Kasumi-1 (cell line): ENCODE measurements around the gene SLC9A9.

Experiments used
- DNase-seq, 2 experiments: peaks; one replicate each; lab custom pipeline; 2025; lab: John Stamatoyannopoulos, UW

Gene SLC9A9

DNA sequence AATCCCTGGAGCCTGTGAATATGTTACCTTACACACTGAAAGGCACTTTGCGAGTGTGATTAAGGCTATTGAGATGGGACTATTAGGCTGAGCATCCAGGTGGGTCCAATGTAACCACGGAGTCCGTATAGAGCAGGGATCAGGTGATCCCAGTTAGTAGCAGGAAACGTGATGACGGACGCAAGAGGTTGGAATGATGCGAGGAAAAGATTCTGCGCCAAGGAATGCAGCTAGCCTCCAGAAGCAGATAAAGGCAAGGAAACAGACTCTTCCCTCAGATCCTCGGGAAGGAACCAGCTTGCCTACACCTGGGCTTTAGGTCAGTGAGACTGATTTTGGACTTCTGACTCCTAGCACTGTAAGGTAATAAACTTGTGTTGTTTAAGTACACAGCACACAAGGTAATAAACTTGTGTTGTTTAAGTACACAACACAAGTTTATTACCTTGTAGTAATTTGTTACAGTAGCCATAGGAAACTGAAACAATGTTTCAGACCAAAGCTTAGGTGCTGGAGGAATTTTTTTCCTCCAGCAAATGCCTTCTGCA lies 603.7 kb downstream of the SLC9A9 start:
- no peak for DNase-seq

DNA sequence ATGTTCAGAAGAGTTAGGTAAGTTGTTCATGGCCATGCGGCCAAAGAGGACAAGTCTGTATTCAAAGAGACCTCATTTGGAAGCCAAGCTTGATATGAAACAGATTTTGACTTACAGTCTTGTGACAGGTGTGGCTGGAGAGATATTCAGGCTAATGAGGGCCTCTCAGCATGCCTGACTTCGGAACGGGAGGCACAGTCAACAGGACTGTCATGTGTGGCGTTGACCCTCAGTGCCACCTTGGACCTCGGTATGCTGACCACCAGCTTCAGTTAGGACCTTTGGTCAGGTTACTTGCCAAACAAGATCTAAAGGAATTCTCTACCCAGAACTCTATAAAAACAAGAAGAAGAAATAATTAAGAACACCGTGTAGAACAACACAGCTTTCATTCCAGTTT lies 604.6 kb downstream of the SLC9A9 start:
- DNase-seq = no peak

DNA sequence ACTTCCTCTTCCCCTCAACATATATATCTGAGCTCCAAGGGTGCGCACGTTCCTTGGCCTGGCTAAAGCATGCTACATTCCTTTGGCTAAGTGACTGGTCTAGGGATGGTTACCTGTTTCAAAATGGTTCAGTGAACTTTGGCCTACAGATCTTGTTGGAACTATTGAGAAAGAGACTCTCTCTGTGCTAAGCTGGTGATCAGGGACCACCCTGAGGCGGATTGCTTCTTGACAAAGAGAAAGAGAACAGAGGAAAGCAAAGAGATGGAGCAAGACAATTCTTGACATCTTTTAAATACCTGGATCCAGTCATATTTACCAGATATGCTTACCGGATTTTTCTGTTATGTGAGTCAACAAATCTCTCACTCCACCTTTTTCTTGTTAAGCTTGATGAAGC lies 605.6 kb downstream of the SLC9A9 start:
- DNase-seq = no peak

DNA sequence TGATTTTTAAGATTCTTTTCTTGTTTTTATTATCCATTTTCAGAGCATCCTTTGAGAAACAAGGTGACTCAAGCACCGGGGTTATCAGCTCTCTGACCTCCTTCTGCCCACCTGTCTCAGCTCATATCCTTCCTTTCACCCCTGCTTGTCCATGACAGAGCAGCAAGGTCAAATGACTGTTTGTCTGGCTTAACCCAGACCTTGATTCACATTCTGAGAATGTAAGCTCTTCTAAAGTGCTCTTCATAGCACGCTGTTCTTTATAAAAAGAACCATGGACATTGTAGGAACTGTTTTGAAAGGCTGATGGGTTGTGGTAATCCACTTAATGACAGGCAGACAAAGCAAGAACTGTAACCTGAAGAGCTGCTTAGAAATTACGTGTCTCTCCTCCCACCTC lies 606.2 kb downstream of the SLC9A9 start:
- no peak for DNase-seq

DNA sequence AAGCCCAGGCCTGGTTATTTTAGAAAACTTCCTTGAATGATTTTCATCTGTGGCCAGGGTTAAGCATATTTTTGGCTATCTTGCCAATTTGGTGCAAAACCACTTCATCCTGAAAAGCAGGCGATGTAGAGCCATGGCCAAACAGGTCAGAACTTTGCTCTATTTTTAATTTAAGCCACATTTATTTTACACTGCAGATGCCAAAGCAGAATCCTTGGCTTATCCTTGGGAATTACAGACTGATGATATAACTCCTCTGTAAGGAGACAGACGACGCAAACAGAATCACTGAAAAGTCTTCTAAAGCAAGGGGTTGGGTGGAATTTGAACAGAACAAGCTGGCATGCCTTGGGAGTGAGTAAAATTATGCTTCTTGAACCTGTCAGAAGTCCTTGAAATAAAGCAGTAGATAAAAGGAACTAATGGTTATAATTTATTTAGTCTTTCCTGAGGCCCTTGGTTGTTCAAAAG lies 606.8 kb downstream of the SLC9A9 start:
- DNase-seq = no peak

DNA sequence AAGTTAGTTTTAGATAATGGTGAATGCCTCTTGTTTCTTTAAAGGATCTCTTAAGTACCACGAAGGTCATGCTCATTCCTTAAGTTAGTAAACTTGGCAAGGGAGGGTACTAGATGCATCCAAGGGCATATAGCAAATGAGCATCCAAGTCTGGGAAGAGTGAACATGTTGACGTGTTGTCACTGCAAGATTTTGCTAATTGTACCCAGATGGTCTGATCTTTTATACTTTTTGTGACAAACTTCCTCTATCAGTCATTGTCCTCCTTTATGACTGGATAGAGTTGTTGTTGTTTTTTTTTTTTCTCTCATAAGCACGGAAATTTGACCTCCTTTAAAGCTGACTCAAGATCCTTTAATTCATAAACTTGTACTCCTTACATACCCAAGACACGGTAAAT lies 607.4 kb downstream of the SLC9A9 start:
- no peak for DNase-seq

DNA sequence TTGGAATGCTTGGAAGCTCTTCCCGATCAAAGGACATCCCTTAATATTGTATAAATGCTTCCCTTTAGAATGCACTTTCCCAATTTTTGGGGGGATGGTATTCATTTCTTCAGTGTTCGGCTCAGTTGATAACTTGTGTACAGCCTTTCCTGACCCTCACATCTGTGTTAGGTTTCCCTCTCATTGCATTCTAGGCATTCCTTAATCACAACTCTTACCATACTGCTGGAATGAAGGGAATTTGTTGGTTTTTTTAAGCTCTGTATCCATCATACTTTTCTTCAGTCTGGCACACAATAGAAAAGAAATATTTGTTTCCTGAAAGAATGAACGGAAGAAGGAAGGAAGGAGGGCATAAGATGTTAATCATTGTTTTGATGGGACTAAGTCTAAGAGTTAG lies 609.2 kb downstream of the SLC9A9 start:
- DNase-seq = no peak

DNA sequence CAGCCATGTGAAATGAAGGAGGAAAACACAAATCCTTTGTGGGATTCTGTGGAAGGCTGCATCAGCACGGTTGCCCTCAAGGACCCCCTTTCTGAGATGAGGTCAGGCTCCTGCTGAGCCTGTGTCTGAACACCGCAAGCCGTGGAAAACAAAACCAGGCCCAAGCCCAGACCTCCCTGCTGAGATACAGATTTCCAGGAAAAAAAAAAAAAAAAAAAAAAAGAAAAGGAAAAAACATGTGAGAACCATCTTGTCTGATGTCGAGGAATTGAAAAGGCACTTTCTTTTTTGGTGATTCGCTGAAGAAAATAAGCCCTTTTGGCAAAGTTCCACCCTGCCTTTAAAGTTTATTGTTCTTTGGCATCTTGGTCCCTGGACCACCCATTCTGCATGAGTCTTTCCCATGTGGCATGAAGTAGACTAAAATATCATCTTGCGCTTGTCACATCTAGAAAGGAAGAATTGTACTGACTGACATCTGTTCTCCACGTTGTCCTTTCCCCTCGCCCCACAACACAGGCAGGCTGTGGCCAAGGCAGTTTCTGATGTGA lies 611.1 kb downstream of the SLC9A9 start:
- DNase-seq = no peak

DNA sequence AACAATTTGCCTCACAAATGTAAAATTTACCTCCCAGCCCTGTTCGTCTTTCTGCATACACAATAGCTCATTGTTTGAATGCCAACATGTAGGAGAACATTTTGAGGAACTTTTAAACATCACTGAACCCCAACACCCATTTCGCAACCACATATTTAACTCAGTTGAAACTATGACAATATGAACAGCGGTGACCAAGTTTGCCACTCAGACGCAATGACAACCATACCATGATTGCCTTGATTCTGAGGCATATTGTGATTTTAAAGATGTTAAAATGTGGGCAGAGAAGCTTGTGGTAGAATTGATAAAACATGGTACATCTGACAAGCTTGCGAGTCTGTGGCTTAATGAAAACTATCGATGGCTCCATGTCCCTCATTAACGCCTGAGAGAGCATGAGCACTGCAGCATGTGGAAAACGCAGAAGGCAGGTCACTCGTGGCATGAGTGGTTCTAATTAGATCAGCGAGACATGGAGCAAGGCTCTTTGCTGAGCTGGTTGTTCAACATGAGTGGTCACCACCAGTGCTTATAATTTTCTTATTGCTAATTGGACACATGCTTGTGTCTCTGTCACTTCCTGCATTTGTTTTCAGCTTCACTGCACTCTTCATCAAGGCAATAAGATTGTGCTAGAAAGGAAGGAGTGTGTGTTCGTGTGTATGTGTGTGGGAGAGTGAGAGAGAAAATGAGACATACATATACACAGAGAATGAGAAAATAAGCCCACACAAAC lies 611.9 kb downstream of the SLC9A9 start:
- no peak for DNase-seq

DNA sequence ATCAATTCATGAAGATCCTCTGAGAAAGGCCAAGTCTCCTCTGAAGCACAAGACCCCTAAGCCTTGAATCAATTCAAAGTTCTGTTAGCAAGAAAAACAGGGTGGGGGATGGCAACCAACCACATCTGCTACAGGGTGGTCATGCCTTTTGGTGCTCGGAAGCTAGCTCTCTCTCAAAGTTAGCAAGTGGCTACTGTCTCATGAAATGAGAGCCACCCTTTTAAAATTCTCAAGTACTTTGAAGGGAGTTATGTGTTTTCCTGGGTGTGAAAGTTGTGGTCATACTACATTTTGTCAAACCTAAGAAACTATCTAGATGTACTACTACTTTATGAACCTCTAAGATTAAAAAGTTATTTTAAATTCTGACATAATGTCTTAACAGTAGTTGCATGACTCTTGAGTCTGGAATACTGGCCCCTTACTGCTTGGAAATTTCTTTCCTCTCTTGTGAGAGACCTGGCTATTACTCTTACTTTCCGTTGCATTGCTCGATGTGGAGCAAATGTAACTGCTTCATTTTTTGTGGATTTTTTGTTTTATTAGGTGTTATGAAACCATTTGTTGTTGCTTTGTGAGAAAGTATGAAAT lies 612.6 kb downstream of the SLC9A9 start:
- no peak for DNase-seq

DNA sequence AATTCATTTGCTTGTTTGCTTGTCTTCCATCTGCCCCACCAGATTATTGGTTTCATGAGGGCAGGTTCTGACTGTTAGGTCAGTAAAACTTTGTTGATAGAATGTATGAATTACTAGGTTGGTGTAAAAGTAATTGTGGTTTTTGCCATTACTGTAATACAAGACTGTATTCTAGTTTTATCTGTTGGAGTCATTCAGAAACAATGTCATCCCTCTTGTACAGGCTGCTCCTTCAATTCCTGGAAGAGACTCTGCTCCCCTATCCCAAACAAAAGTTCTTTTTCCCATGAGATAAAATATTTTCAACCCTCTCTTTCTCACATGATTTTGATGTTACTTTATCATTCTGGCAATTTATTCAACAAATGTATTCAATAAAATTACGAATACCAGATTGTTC lies 613.7 kb downstream of the SLC9A9 start:
- DNase-seq = no peak

DNA sequence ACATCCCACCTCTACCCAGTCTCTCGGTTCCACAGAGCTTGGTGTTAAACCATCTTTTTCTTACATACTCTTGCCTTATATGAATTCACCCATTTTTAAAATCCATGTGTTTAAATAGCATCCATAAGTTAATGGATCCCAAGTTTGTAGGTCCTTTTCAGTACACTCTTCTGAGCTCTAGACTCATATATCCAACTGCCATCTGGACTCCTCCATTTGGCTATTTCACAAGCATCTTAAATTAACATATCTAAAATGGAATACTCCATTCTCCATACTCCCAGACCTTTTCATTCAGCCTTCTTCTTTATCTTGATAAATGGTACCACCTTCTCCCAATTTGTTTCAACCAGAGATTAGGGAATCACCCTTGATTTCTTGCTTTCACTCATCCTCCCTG lies 615.3 kb downstream of the SLC9A9 start:
- no peak for DNase-seq

DNA sequence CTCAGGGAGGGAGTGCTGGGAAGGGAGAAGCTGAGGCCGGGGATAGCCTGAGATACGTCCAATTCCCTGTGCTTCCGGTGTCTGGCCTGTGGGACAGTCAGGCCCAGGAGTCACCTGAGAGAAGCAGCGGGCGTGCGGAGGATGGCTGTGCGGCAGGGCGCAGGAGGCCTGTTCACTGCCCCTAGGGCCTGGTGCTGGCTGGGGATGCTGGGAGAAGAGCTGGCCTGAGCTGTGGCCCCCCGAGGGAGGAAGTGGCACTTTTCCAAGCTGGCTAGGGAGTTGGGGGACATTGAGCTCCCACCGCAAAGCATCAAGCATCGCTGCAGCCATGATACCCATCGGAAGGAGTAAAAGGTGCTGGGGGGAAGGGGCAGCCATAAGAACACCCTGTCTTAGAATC lies 619.9 kb downstream of the SLC9A9 start:
- no peak for DNase-seq

DNA sequence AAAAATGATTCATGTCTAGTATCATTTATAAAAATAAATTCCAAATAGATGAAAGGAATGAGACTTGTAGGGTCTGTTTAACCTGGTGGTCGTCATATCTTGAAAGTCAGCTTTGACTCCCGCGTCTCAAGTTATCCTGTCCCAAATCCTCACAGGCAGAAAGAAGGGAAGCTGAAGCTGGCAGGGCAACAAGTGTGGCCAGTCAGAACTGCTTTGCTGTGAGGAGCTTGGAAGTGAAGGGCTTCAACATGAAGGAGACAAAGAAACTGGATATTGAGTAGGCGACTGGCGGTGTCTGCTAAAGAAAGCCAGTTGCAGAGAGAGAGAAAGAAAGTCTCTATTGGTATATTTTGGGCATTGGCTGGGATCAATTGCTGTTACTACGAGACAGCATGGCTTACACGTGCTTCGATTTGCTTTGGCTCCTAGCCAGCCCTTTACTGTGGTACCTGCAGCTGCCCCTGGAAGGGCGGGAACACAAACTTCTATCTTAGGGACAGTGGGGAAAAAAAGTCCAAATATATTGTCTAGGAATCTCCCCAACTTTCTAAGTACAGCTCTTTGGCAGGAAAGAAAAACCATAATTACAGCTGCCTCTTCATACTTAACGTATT lies 621.5 kb downstream of the SLC9A9 start:
- DNase-seq = no peak

DNA sequence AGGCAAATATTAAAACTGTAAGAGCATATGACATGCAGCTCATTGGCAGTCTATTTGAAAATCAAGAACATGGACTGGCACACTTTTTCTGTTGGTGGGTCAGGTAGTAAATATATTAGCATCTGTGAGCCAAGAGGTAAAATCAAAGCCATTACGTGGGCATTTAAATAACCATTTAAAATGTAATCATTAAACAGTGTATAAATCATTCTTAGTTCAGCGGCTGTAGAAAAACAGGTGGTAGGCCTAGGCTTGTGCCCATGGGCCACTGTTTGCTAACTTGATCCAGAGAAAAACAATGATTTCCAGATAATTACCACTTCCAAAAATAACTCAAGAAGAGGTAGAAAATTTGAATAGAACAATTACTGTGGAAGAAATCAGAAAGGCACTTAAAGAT lies 623.6 kb downstream of the SLC9A9 start:
- no peak for DNase-seq

DNA sequence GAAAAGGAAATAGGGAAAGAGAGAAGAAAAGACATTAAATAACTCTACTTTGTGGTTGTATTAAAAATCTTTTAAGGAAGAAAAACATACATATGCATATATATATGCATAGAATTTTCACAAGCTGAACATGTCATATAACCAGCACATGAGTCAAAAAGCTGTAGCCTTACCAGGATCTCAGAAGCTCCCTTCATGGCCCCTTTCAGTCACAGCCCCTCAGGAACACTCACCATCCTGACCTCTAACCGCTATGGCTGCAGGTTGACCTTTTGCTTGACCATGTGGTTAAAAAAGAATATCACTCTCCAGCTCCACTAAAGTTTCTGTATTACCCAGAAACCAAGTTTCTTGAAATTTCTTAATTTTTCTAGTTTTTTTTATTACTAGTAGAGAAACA lies 625.3 kb downstream of the SLC9A9 start:
- no peak for DNase-seq

DNA sequence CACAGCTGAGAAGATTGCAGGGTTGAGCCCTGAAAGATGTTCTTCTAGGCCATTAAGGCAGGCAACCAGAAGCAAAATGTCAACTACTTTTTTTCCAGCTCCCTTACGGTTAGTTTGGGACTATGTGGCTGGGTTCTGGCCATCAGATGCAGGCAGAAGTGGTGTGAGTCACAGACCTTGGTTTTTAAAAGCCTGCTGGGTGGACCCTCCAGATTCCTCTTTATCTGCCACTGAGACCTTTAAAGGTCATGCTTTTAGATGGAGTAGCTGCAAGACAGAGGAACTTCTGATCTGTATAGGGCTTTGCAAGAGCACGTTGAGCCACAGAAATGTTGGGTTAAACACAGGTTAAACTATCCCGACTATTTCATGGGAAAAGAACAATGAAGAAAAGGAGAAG lies 625.8 kb downstream of the SLC9A9 start:
- no peak for DNase-seq

DNA sequence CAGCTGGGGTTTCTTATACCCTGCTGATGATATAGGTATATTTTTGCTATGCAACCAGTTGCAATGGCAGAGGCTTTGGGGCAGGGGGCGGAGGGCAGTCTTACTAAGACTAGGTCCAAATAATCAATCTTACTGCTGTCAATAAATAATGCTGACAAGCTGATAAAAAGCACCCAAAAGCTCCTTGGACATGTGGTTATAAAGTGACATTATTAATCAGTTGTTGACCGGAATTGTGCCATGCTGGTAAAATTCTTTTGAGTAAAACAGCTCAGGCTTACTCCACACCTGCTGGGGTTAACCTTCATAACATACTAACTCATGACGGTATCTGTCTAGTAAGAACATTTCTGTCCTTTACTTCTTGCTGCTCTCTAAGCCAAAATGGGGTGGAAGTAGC lies 626.8 kb downstream of the SLC9A9 start:
- no peak for DNase-seq

DNA sequence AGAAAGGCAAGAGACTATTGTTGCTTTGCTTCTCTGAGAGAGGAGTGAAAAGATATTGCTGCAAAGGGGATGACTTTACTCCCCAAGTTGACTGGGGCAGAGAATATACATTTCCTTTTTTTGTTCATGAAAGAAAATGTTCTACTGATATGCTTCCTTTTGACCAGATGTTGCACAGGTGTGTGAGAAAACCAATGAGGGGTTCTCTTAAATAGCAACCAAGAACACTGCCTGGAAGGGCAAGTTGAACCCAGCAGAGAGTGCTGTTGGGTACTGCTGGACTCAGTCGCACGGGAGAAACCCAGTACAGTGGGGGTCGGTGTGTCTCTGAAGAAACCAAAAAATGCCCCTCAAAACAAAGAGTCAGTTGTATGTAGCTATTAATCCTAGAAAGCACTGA lies 627.5 kb downstream of the SLC9A9 start:
- no peak for DNase-seq

DNA sequence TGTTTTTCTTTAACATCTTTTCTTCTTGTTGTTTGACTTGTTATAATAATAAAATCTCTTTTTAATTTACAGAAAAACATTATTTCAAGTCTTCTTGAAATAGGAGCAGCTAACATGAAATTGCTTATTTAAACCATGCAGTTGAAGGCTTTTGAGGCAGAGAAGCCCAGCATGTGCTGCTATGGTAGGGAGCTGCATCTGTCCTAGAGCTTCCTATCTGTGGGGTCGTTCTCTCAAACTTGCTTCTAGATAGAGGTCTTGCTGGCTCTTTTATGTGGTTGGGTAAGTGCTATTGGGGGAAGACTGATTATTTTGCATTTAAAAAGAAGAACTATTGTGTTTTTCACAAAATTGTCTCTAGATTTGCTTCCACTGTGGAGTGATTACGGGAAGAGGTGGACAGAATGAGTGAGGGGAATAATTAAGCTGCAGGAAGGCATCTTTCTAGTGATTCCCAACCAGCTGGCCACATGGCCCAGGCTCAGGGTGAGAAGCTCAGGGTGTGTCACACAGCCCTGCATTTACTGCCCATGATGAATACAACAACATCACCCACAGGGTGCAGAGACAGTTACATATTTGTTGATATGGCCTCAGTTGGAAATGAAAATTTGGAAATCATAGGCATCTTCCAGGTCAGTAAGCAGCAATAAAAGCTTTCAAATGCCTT lies 630.0 kb downstream of the SLC9A9 start:
- no peak for DNase-seq

DNA sequence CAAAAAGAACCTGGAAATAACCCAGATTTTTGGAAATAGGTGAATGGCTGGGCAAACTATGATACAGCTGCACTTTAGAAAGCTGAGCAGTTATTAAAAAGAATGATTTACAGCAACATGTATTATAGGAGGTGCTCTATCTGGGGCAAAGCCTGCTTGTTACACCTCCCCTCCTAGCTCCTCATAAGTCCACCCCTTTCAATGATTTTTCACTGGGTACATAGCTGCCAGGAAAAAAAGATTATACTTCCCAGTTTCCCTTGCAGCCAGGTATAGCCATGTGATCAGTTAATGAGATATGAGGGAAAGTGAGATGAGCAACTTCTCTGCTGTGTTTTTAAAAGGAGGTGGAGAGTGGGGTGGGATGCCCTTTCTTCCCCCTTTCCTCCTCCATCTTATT lies 631.0 kb downstream of the SLC9A9 start:
- no peak for DNase-seq

DNA sequence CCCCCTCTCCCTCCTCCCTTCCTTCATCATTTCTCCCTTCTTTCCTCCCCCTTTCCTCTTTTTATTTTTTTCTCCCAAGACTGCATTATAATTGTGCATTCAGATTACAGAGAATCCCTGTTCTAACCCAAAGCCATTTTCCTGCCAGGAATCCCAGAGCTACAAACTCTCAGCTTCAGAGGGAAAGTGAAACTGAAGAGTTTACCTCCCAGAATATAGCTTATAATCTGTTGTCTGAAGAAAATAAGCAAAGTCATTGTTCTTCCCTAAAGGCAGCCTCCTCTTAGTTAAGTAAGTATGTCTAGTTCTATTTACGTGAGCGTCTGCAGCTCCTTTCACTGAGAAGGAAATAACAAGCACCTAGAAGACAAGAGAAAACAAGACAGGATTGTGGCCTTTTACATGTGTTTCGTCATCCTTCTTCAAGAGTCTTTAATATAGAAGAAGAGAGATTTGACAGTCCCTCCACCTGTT lies 631.5 kb downstream of the SLC9A9 start:
- no peak for DNase-seq
